Inflammatory macrophage treated with lipopolysaccharide for 4 hours (primary cell): Measurements from ENCODE around the gene EWSR1.
"Not testable (repeated sequence)": the region's sequence is repeated elsewhere in the genome, so short reads cannot be mapped to it uniquely, and the experiment has no call there.

Source experiments
- DNase-seq: peaks from one replicate; pipeline ENCODE4 v3.0.0-alpha.2; 2020

The EWSR1 gene

GRCh38 chr22:29267858-29268510 is at the start of gene EWSR1, which contains the start of gene RHBDD3:
EWSR1 (plus strand) TSS chr22:29268268; CDS start chr22:29268337, 69 bp downstream.
RHBDD3 (minus strand) TSS chr22:29267981; CDS start chr22:29265626, 2,355 bp downstream.
- peak; percentile 97 for DNase-seq

GRCh38 chr22:29218758-29219408 is 49.2 kb upstream of the EWSR1 start:
- DNase-seq = no peak

- not testable (repeated sequence) for DNase-seq
Measured at GRCh38 chr22:29219409-29219782, 48.7 kb upstream of the EWSR1 start.

- DNase-seq = no peak
Measured at GRCh38 chr22:29219881-29220670, 48.0 kb upstream of the EWSR1 start.

GRCh38 chr22:29224121-29224858 is 43.8 kb upstream of the EWSR1 start:
- DNase-seq = no peak

GRCh38 chr22:29224859-29225410 is 43.1 kb upstream of the EWSR1 start:
- no peak for DNase-seq

GRCh38 chr22:29225422-29226090 is 42.5 kb upstream of the EWSR1 start:
- DNase-seq = no peak

GRCh38 chr22:29226351-29226981 is 41.6 kb upstream of the EWSR1 start:
- no peak for DNase-seq

- no peak for DNase-seq
Measured at GRCh38 chr22:29230972-29231875, 36.8 kb upstream of the EWSR1 start.

GRCh38 chr22:29231971-29232959 is 35.8 kb upstream of the EWSR1 start:
- no peak for DNase-seq

- DNase-seq = no peak
Measured at GRCh38 chr22:29233277-29233877, 34.7 kb upstream of the EWSR1 start.

GRCh38 chr22:29240481-29240880 is 27.6 kb upstream of the EWSR1 start:
- DNase-seq = not testable (repeated sequence)

- DNase-seq = no peak
Measured at GRCh38 chr22:29243874-29244446, 24.1 kb upstream of the EWSR1 start.

GRCh38 chr22:29244785-29245625 is 23.1 kb upstream of the EWSR1 start:
- DNase-seq = no peak

GRCh38 chr22:29245626-29246385 is 22.3 kb upstream of the EWSR1 start:
- peak; percentile 57 for DNase-seq

- DNase-seq = not testable (repeated sequence)
Measured at GRCh38 chr22:29247891-29248290, 20.2 kb upstream of the EWSR1 start.

- DNase-seq = no peak
Measured at GRCh38 chr22:29251265-29251664, 16.8 kb upstream of the EWSR1 start.
